Upper lobe of left lung (tissue), 4 donors: Measurements from ENCODE around the gene CD2AP.

Experiments used
- CTCF ChIP-seq, 6 experiments: fragments of 450-650 bp in 4 of 6; fragments of 200-600 bp in 2 of 6; sonication (generic) in 2 of 6; IDR thresholded peaks; one replicate each; pipeline ENCODE4 v1.5.1; 2016 to 2019; ENCODE audit warnings: antibody characterized with exemption in 6 of 6
- POLR2A ChIP-seq, 4 donors: fragments of 450-650 bp; IDR thresholded peaks; one replicate each; pipeline ENCODE4 v1.5.1; 2016 to 2017; ENCODE audit warnings: antibody characterized with exemption in 4 of 4, mild to moderate bottlenecking in 2 of 4
- POLR2AphosphoS5 ChIP-seq, 2 donors: sonication (generic); formaldehyde crosslinking; IDR thresholded peaks; one replicate each; pipeline ENCODE4 v1.5.1; 2017; ENCODE audit warnings: antibody characterized with exemption in 2 of 2

GRCh38 chr6:47654255-47654654 lies 176.7 kb downstream of the CD2AP start:
- no peak for TF ChIP-seq POLR2A (IDR thresholded peaks at IDR 0.05)
- no peak for TF ChIP-seq CTCF (IDR thresholded peaks at IDR 0.05)
- TF ChIP-seq POLR2AphosphoS5 (IDR thresholded peaks at IDR 0.05), result no peak
